GM21529 (cell line): Measurements from ENCODE around the gene CD300LG.
"Not testable (repeated sequence)": the region's sequence is repeated elsewhere in the genome, so short reads cannot be mapped to it uniquely, and the experiment has no call there.

ENCODE experiments used
- ATAC-seq: cut with Tn5 transposase; IDR thresholded peaks from one replicate; pipeline ENCODE4 v1.9.1; 2021; ENCODE audit not compliant: unreplicated experiment

Gene CD300LG

GRCh38 chr17:43877451-43878155, 30.6 kb downstream of the CD300LG start:
- no peak for ATAC-seq

- ATAC-seq = peak; percentile 77
These were observed 31.5 kb downstream of the CD300LG start for GRCh38 chr17:43878260-43879175.

DNA sequence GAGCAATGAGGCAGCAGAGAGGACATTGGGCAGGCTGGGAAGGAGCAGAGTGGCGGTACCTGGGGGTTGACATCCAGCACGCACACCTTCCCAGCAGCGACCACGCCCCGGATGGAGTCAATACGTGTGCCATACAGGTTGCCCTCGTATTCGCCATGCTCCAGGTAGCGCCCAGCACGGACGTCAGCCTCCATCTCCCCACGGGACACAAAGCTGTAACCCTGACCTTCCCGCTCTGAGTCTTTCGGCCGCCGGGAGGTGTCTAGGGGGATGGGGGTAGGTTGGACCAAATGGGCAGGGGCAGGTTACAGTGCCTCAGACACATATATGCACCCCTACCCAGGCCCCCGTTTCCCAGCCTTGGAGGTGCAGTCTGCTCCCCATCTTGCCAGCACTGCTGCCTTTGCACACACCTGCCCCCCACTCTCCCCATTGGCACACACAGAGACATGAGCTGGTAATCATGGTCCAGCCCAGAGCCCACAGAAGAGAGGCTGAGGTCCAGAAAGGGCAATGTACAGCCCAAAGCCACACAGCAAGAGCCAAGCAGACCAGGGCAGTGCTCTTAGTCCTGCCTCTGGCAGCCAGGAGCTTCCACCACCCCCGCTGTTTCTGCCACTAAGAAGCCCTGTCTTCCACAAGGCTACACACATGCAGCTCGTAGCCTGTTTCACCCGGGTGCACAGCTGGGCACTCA, 32.9 kb downstream of the CD300LG start:
- ATAC-seq = no peak

- ATAC-seq = no peak
These were observed 33.5 kb downstream of the CD300LG start for GRCh38 chr17:43880420-43880991.

GRCh38 chr17:43881181-43881580, 34.2 kb downstream of the CD300LG start:
- no peak for ATAC-seq

DNA sequence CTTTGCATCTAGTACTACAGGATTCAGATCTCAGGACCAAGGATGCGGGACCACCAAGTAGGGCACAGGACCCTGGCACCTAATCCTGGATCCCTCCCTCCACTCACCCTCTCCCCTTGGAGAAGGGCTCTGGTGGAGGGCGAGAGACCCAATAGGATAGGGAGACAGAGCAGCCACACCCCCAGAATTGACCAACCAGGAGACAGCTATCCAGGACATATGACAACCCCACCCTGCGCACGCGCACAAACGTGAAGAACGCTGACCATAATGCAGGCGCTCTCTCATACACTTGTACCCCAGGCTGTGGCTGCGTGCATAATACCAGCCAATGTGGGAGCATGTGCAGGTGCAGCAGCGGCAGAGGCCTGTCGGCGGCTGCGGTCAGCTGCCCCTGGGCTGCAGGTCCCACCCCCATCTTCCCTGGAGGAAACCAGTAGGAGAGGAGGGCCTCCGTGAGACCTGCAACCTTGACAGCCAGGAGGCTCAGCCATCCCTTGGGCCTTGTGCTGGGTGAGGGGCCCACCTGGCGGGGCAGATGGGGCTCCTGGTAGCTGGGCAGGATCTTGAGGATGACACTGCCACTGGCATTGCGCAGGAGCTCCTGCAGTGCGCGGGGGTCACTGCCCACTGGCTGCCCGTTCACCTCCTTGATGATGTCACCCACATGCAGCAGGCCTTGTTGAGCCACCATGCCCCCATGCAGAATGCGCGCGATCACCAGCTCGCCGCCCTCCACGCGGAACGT, 35.0 kb downstream of the CD300LG start:
- ATAC-seq = no peak

DNA sequence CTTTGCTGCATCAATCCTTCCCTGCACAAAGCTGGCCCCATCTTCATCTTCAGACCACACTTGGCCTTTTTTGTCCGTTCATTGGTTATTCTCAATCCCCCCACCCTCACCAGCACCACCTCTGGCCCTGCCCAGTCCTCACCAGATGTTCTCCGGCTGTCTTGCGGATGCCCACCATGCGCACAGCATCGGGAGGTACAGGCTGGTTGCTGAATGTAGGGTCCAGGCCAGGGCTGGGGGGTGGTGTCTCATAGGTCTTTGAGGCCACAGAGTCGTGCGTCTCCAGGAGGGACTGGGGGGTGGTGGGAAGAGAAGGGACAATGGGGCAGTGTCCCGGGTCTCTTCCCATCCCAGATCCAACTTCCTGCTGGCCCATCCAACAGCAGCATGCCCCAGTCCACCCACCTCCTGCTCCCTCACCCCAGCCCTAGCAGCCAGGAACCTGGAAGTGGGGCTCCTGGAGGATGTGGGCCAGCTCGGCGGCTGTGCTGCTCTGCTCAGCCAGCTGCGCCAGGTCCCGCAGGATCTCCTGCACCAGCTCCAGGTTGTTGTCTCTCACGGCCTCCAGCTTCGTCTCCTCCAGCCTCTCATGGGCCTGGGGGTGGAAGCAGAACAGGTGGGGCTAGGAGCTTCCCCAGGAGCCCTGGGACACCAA, 35.9 kb downstream of the CD300LG start:
- no peak for ATAC-seq

DNA sequence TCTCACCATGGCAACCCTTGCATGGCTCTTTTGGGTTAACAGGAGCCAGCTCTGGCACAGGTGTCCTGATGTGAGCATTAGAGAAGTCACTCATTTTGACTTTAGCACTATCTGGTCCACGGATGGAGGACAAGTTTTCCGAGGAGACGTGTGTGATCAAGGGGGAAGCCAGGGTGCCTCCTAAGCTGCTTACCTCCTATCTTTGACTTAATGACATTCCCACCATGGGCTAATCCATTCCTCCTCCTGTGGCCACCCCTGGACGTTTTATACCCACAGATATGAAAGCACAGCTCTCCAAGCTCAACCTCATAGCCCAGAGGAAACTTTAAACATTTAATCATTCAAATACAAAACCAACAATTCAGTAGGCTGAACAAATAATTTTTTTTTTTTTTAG, 41.6 kb downstream of the CD300LG start:
- ATAC-seq = no peak

DNA sequence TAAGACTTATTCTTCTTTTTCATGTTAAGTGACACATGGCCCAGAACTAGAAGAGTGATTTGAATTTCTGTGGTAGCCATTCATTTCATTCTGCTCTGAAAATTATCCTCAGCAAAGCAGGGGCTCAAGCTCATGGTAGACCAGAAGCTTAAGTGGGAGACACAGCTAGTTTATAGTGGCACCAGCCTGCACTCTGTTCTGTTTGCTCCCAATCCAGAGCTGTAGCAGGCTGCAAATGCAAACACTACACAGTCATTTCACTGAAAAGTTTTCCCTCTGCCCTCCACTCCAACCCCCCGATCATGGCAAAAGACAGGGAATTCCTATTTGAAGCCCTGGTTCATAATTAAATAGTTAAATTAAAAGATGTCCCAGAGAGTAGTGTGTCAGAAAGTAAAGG, 43.3 kb downstream of the CD300LG start:
- ATAC-seq = no peak

- no peak for ATAC-seq
These were observed 45.1 kb downstream of the CD300LG start for GRCh38 chr17:43891851-43892646.

DNA sequence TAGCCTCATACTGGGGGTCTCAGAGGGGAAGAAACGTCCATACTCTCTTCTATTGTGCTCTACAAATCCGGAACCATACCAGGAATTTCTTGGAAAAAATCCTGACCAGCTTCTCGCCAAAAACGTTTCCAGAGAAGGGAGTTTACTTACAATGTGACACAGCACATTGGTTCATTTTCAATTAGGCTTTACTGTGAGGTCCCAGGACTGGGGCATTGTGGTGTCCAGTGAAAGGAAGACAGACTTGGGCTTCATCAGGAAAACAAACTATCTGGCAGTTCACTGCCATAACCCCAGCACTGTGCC, 45.6 kb downstream of the CD300LG start:
- ATAC-seq = no peak

DNA sequence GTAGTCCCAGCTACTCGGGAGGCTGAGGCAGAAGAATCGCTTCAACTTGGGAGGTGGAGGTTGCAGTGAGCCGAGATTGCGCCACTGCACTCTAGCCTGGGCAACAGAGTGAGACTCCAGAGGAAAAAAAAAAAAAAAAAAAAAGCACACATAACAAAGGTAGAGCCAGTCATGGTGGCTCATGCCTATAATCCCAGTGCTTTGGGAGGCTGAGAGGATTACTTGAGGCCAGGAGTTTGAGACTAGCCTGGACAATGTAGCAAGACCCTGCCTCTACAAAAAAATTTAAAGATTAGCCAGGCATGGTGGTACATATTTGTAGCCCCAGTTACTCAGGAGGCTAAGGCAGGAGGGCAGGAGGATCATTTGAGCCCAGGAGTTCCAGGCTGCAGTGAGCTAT, 47.5 kb downstream of the CD300LG start:
- ATAC-seq = not testable (repeated sequence)

DNA sequence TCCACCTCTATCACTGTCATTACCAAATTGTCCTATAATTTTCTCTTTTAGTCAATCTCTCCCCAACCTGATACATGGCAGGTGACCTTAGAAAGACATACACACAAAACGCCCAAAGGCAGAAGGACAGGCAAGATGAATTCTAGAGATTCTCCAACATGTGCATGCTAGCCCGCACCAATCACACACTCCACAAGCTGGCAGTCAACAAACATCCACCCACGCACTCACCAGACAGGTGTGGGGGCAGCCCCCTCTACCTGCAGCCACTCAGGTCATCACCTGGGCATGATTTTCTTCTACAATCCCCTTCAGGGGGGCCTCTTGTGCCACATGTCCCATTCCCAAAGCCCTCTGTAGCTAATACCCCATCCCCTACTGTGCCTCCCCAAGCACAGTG, 50.9 kb downstream of the CD300LG start:
- no peak for ATAC-seq

DNA sequence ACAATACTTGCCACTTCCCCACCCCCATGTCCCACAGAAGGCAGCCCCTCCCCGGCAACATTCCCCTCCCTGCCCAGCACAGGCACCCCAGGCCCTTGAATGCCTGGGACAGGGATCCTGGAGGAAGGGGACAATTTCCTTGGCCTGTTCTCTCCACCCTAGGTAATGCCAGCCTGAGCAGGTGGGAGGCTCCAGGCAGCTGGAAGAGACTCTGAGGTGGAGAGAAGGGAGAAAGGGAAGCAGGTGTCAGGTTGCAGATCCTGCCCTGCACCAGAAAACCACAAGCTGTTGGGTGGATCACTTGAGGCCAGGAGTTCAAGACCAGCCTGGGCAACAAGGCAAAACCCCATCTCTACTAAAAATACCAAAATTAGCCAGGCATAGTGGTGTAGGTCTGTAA, 51.5 kb downstream of the CD300LG start:
- no peak for ATAC-seq

DNA sequence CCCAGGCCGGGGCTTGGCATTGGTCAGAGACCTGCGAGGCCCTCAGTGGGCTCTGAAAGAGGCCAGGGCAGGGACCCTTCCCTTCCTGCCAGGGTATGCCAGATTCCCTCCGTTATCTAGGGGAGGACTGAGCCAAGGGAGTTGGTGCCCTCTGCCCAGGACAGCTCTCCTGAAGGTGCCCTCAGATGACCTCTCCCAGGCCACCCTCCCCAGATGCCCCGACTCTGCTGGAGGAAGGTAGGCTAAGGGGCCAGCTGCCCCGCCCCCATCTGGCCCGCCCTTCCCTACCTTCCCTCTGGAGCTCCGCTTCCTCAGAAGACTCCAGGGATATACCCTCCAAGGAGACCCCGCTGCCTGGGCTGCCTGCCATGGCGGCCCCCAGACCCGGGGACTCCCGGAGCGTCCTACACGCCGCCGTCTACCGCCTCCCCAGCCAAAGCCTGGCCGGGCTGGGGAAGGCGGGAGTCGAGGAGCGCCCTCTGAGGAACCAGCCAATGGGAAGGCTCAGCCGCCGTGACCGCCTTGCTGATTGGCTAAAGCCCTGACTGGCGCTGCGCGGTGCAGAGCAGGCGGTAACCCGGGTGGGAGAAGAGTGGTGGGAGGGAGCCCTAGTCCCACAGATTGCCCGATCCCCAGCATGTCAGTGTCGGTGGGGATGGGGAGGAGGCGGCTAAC, 53.3 kb downstream of the CD300LG start:
- no peak for ATAC-seq

- ATAC-seq = no peak
These were observed 54.1 kb downstream of the CD300LG start for GRCh38 chr17:43900858-43901754.

DNA sequence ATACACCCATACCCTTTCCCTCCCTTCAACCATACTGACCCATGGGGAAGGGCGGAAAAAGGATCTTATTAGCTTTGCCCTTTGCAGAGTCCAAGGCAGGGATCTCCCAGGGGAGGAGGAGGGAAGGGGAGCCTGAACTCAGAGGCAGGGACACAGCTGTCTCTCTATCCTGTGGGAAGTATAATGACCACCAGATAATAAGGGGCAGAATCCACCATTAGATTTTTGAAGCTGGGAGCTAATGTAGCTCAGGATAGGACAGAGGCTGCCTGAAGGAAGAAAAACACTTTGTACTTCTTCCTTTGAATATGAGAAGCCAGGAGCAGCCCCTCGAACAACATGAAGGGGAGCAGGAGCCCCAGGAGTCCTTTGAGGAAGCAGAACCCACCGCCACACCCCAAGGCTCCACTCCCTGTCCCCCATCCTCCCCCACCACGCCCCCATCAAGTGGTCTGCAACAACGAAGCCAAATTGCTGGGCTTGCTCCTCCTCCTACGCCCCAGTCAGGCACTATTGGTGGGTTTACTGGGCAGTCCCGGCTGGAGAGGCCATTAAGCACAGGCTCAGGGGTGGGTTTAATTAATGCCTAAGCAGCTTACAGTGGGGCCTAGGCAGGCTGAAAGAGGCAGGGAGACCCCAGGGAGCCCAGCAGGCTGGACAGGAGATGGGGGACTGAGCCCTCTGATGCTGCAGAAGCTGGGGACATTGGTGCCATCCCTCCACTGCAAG, 55.0 kb downstream of the CD300LG start:
- ATAC-seq = no peak
